MG63 (cell line): ENCODE results near the gene OR4B1. TPM values are rescaled to one million over a fixed set of nuclear protein-coding genes. Genes with fewer than 3 reads are reported as not detected.
"Not testable (repeated sequence)": the region's sequence is repeated elsewhere in the genome, so short reads cannot be mapped to it uniquely, and the experiment has no call there.

Experiments used
- DNase-seq: peaks from one replicate; pipeline ENCODE4 v3.0.0-alpha.2; 2020
- H3K27me3 ChIP-seq: fragments of 250-450 bp; sonication (Bioruptor Pico); 2 replicates; pipeline ENCODE4 v1.5.1; 2020; ENCODE audit warnings: mild to moderate bottlenecking, moderate library complexity
- H3K36me3 ChIP-seq: fragments of 250-450 bp; sonication (Bioruptor Pico); 2 replicates; pipeline ENCODE4 v1.5.1; 2020; ENCODE audit warnings: mild to moderate bottlenecking, moderate library complexity
- H3K4me3 ChIP-seq: fragments of 250-450 bp; sonication (Bioruptor Pico); 2 replicates; pipeline ENCODE4 v1.5.1; 2020; ENCODE audit warnings: mild to moderate bottlenecking, moderate library complexity
- H3K9me3 ChIP-seq: fragments of 250-450 bp; sonication (Bioruptor Pico); 2 replicates; pipeline ENCODE4 v1.5.1; 2020; ENCODE audit warnings: mild to moderate bottlenecking, moderate library complexity
- total RNA-seq: library from RNA; depleted of rRNA; stranded (reverse); fragments of >200 nt; shearing (Covaris generic); gene quantifications from 2 replicates; pipeline ENCODE4 v1.2.3, GENCODE V29; 2014; ENCODE audit warnings: low replicate concordance; rRNA removed

Gene OR4B1, protein sequence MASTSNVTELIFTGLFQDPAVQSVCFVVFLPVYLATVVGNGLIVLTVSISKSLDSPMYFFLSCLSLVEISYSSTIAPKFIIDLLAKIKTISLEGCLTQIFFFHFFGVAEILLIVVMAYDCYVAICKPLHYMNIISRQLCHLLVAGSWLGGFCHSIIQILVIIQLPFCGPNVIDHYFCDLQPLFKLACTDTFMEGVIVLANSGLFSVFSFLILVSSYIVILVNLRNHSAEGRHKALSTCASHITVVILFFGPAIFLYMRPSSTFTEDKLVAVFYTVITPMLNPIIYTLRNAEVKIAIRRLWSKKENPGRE
- not detected in 2 replicates for total RNA-seq

- H3K4me3 ChIP-seq = no peak within 1 kb of the TSS
- no peak for DNase-seq
- no peaks in the 10 kb centered on the region for H3K36me3 ChIP-seq
- no peaks in the 10 kb centered on the region for H3K27me3 ChIP-seq
- H3K9me3 ChIP-seq = no peaks in the 10 kb centered on the region
These were observed at the start of gene OR4B1 for GRCh38 chr11:48216510-48216909. Gene OR4B1, plus strand, starts transcription at chr11:48216810. Its CDS starts 0 bp downstream, at chr11:48216810.

- Histone ChIP-seq H3K4me3 (no peak overlapping the region), H3K36me3 (peaks cover 45% of the 10 kb centered on the region), H3K27me3 (no peaks in the 10 kb centered on the region), H3K9me3 (no peaks in the 10 kb centered on the region)
- DNase-seq = no peak
These were observed 49.2 kb upstream of the OR4B1 start for GRCh38 chr11:48167380-48167779.

- DNase-seq = no peak
- peaks cover 33% of the 10 kb centered on the region for H3K36me3 ChIP-seq
- no peak overlapping the region for H3K4me3 ChIP-seq
- no peaks in the 10 kb centered on the region for H3K9me3 ChIP-seq
- no peaks in the 10 kb centered on the region for H3K27me3 ChIP-seq
These were observed 47.8 kb upstream of the OR4B1 start for GRCh38 chr11:48168815-48169214.

- no peak for DNase-seq
- Histone ChIP-seq H3K9me3 (no peaks in the 10 kb centered on the region), H3K27me3 (no peaks in the 10 kb centered on the region), H3K4me3 (no peak overlapping the region), H3K36me3 (peaks cover 29% of the 10 kb centered on the region)
These were observed 47.4 kb upstream of the OR4B1 start for GRCh38 chr11:48169259-48169658.

DNA sequence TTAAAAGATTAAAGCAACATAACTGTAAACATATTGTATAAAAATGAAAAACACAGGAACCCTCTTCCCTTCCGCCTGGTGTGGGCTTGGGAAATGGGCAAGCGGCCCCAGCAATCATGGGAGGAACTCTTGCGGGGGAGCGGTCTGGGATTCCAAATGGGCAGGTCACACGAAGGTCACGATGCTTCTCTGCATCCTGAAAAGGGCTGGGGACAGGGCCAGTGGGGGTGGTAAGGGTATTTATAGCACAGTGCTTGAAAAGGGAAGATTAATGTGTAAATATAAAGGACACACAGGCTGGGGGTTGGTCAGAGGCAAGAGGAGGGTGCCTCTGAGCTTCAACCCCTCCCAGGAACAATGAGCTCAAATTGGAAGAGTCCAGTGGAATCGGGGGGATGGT lies 46.9 kb upstream of the OR4B1 start:
- H3K9me3 ChIP-seq = no peaks in the 10 kb centered on the region
- no peak overlapping the region for H3K4me3 ChIP-seq
- DNase-seq = no peak
- H3K27me3 ChIP-seq = no peaks in the 10 kb centered on the region
- peaks cover 27% of the 10 kb centered on the region for H3K36me3 ChIP-seq

DNA sequence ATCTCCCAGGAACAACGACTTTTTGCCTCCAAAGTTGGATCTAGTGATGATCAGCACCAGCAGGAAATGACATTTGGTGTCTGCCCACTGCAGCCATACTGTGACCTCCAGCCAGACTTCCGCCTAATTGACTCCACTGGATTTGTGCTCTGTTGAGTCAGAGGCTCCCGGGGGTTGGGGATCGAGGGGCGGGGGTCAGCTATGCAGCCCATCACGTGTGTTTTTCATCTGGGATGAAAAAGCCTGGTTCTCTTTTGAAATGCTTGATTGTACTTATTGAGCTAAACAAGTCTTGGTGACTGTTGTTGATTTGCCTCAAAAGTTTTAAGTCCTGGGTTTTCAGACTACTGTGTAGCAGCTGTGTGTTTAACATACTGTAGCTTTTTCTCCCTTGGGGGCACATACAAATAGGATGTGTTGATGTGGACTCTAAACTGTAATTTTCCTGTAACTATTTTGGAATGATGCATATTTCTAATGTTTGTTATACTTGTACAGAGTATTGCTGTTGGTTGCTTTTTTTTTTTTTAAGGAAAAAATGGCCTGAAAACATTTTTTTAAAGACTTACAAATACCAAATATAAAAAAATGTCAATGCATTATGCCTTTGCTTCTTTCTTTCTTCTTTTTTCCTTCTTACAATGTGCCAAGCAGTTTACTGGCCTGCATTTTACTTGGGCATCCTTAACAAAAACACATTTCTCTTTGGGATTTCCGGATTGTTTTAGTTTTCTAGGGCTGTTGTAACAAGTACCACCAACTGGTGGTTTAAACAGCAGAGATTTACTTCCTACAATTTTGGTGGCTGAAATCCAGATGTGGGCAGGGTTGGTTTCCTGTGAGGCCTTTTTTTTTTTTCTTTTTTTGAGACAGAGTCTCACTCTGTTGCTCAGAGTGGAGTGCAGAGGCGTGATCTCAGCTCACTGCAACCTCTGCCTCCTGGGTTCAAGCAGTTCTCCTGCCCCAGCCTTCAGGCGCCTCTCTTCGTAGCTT lies 46.1 kb upstream of the OR4B1 start:
- Histone ChIP-seq H3K4me3 (no peak overlapping the region), H3K27me3 (no peaks in the 10 kb centered on the region), H3K36me3 (peaks cover 19% of the 10 kb centered on the region), H3K9me3 (no peaks in the 10 kb centered on the region)
- DNase-seq = peak; percentile 57

DNA sequence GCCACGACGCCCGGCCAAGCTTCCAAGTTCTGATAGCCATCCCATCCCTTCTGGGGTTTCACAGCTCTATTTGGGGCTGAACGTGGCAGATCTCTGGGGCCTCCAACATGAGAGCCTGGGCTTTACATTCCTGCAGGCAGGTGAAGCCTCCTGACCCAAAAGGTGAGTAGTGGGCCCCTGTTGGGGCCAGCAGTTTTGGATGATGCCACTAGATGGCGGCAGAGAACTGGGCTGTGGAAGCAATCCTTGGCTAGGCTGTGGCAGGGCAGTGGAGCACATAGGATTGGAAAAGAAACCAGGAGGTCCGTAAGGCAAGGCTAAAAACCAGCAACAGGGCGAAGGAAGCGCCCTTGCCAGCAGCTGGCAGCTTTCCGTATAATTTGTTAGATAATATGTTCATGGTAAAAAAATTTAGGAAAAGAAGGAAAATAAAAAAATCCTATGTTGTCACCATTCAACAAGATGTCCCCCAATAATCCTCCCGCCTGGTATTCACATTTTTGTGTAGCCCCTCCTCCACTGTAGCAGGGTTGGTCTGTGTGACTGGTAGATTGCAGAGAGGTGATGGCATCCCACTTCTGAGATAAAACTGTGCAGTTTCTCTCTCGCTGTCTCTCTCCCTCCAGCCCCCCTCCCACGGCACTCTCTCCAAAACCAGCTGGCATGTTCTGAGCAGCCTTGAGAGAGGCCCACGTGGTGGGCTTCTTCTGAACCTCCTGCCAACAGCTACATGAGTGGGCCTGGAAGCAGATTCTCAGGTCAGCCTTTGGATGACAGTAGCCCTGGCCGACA lies 43.6 kb upstream of the OR4B1 start:
- Histone ChIP-seq H3K36me3 (peaks cover 11% of the 10 kb centered on the region), H3K9me3 (no peaks in the 10 kb centered on the region), H3K4me3 (no peak overlapping the region), H3K27me3 (no peaks in the 10 kb centered on the region)
- DNase-seq = peak; percentile 40

DNA sequence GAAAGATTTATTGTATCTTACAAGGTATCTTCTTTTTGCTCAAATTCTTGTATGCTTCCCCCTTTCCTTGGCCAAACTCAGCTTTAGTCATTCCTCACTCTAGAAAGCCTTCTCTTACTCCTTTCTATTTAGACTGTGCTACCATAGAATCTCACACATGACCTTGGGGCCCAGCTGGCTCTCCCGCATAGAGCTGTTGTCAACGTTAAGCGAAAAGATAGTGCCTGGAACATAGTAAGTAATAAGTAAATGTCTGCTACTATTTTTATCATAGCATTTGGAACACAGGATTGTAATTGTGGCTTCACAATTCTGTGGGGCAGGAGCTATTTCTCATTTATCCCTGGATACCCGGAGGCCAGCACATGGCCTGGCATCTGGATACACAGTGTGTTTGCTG lies 38.9 kb upstream of the OR4B1 start:
- Histone ChIP-seq H3K27me3 (no peaks in the 10 kb centered on the region), H3K9me3 (no peaks in the 10 kb centered on the region), H3K4me3 (no peak overlapping the region), H3K36me3 (no peaks in the 10 kb centered on the region; the same call in 1 of the 2 replicates)
- no peak for DNase-seq

DNA sequence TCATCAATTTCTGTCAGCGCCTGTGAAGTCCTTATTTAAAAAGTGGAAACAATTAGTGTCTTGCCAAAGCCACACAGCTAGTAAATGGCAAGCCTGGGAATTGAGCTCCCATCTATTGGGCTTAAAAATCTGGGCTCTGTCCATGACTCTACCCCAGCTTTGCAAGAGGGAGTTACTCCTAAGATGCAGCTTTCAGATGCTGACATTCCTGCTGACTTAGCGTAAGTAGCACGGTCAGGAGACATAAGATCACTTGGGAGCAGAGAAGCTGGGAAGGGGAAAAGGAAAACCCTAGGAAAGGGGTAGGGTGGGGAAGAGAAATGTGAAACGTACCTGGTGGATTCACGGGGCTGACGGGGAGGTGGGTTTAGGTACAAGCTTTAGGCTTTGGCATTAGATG lies 36.0 kb upstream of the OR4B1 start:
- no peaks in the 10 kb centered on the region for H3K9me3 ChIP-seq
- no peak overlapping the region for H3K4me3 ChIP-seq
- H3K27me3 ChIP-seq = no peaks in the 10 kb centered on the region
- no peak for DNase-seq
- H3K36me3 ChIP-seq = no peaks in the 10 kb centered on the region

GRCh38 chr11:48182860-48183526 lies 33.6 kb upstream of the OR4B1 start:
- no peaks in the 10 kb centered on the region for H3K36me3 ChIP-seq
- no peak for DNase-seq
- H3K4me3 ChIP-seq = no peak overlapping the region
- no peaks in the 10 kb centered on the region for H3K9me3 ChIP-seq
- H3K27me3 ChIP-seq = no peaks in the 10 kb centered on the region

DNA sequence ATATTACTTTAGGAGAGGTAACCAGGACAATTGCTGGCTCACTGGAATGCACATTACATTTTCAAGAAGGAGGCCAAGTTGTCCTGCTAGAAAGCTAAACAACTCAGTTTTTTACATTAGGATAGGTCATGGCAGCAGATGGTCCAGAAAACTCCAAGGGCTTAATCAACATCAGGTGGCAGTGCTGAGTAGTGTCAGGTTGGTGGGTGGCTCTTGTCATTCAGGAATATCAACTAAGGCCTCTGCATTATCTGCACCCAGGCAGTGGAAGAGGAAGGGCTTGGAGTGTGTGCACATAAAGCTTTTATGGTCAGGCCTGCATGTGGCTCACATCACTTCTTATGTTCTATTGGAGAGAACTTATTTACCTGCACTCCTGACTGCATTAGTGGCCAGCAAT lies 32.2 kb upstream of the OR4B1 start:
- H3K4me3 ChIP-seq = no peak overlapping the region
- H3K36me3 ChIP-seq = no peaks in the 10 kb centered on the region
- H3K9me3 ChIP-seq = no peaks in the 10 kb centered on the region
- no peaks in the 10 kb centered on the region for H3K27me3 ChIP-seq
- no peak for DNase-seq

GRCh38 chr11:48190906-48191654 lies 25.5 kb upstream of the OR4B1 start:
- not testable (repeated sequence) for H3K4me3 ChIP-seq, H3K36me3 ChIP-seq, H3K27me3 ChIP-seq, DNase-seq
- H3K9me3 ChIP-seq = peaks cover 11% of the 10 kb centered on the region

- no peak overlapping the region for H3K4me3 ChIP-seq
- H3K36me3 ChIP-seq = no peaks in the 10 kb centered on the region
- peak; percentile 50 for DNase-seq
- H3K27me3 ChIP-seq = no peaks in the 10 kb centered on the region
- peaks cover 17% of the 10 kb centered on the region for H3K9me3 ChIP-seq
These were observed 22.7 kb upstream of the OR4B1 start for GRCh38 chr11:48193876-48194275.

DNA sequence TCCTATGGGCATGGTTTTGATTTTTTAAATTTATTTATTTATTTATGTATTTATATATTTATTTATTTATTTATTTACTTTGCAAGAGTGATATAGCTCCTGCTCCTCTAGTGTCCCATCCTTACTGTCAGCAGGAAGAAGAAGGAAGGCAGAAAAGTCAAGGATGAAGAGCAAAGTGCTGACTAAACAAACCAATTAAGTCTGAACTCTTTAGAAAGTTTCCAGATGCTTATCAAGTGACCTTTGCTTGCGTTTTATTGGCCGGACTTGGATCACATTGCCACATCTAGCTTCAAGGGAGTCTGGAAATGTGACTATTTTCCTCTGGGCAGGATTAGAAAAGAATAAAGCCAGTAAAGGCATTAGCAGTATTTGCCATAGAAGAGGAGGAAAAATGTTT lies 8.7 kb upstream of the OR4B1 start:
- Histone ChIP-seq H3K36me3 (no peaks in the 10 kb centered on the region), H3K4me3 (no peak overlapping the region), H3K27me3 (no peaks in the 10 kb centered on the region), H3K9me3 (no peaks in the 10 kb centered on the region; the same call in 1 of the 2 replicates)
- DNase-seq = no peak

GRCh38 chr11:48210052-48210451 lies 6.6 kb upstream of the OR4B1 start:
- Histone ChIP-seq H3K9me3 (no peaks in the 10 kb centered on the region), H3K27me3 (no peaks in the 10 kb centered on the region), H3K36me3 (no peaks in the 10 kb centered on the region), H3K4me3 (no peak overlapping the region)
- peak; percentile 12 for DNase-seq

- Histone ChIP-seq H3K4me3 (no peak overlapping the region), H3K27me3 (no peaks in the 10 kb centered on the region), H3K9me3 (no peaks in the 10 kb centered on the region), H3K36me3 (no peaks in the 10 kb centered on the region)
- DNase-seq = no peak
These were observed 12.2 kb downstream of the OR4B1 start for GRCh38 chr11:48228761-48229160.
